HL-60 (cell line): ENCODE measurements around the gene AKIRIN1.

Experiments
- CTCF ChIP-seq: IDR thresholded peaks from one replicate; pipeline ENCODE4 v1.5.1; 2011; ENCODE audit warnings: low read length, control low read depth, inconsistent platforms; ENCODE audit not compliant: insufficient read depth
- GABPA ChIP-seq: IDR thresholded peaks from 2 replicates; pipeline ENCODE4 v1.6.1; 2012; ENCODE audit warnings: low read depth
- POLR2AphosphoS5 ChIP-seq: IDR thresholded peaks from 2 replicates; pipeline ENCODE4 v1.6.1; 2012; ENCODE audit warnings: low read depth
- REST ChIP-seq: IDR thresholded peaks from 2 replicates; pipeline ENCODE4 v1.6.1; 2012; ENCODE audit warnings: low read depth; ENCODE audit not compliant: insufficient replicate concordance
- SPI1 ChIP-seq: IDR thresholded peaks from 2 replicates; pipeline ENCODE4 v1.6.1; 2012; ENCODE audit warnings: low read depth, mild to moderate bottlenecking, borderline replicate concordance

- TF ChIP-seq CTCF: no peak
- TF ChIP-seq POLR2AphosphoS5: no peak
- no peak for TF ChIP-seq REST
- no peak for TF ChIP-seq SPI1
- TF ChIP-seq GABPA: no peak
These were observed 55.6 kb downstream of the AKIRIN1 start for GRCh38 chr1:39046613-39047210.
